ENCODE data around the gene FLRT1. TPM values are rescaled to one million over a fixed set of nuclear protein-coding genes. Genes with fewer than 3 reads are reported as not detected.

FLRT1 gene
- polyA plus RNA-seq, 2 of the 4 experiments (the other 2 are of a cell fraction) = 0.10 to 0.31 TPM

- 85% methylated on average over 7 of the region's 13 CpGs for WGBS (ENCODE audit: missing lambda C conversion rate)
- H3K4me1 ChIP-seq = peaks cover 8% of the 10 kb centered on the region; the same call in 2 of the 3 replicates
- ChIA-PET POLR2A (no interaction called here), CTCF (interaction anchor here (0.6 to 2.1 kb wide), 2 partner anchors 96 to 214 kb away, joined by 4 to 6 read pairs; no protein-coding TSS in a partner anchor)
- TF ChIP-seq SREBF2 (IDR thresholded peaks at IDR 0.05) (no peak), FOSB (CRISPR knock-in tag; IDR thresholded peaks at IDR 0.05) (no peak), HEYL (CRISPR knock-in tag; IDR thresholded peaks at IDR 0.05) (no peak), HDAC2 (IDR thresholded peaks at IDR 0.05) (no peak), BCL3 (IDR thresholded peaks at IDR 0.05) (no peak), RCOR1 (IDR thresholded peaks at IDR 0.05; ENCODE audit: low read depth, low read length) (no peak), RAD21 (conservative IDR thresholded peaks at IDR 0.05 in 1 of 2, IDR thresholded peaks at IDR 0.05 in 1 of 2) (no peak), RARB (CRISPR knock-in tag; IDR thresholded peaks at IDR 0.05) (no peak), PHF8 (IDR thresholded peaks at IDR 0.05; ENCODE audit: borderline replicate concordance, low read depth) (no peak), JUNB (IDR thresholded peaks at IDR 0.05) (no peak), CBX8 (IDR thresholded peaks at IDR 0.05) (no peak), HOXB5 (CRISPR knock-in tag; IDR thresholded peaks at IDR 0.05) (no peak), FOSL2 (IDR thresholded peaks at IDR 0.05) (no peak), FOSL2 (CRISPR knock-in tag; IDR thresholded peaks at IDR 0.05) (no peak), GATA3 (IDR thresholded peaks at IDR 0.05; ENCODE audit: borderline replicate concordance) (no peak), RFX5 (IDR thresholded peaks at IDR 0.05) (no peak), NFE2L2 (conservative IDR thresholded peaks at IDR 0.05; ENCODE audit: low read length) (no peak), CHD2 (IDR thresholded peaks at IDR 0.05; ENCODE audit: low read length, partially characterized antibody) (no peak), EHF (CRISPR knock-in tag; IDR thresholded peaks at IDR 0.05) (no peak)
- TF ChIP-seq, protein P1, sequence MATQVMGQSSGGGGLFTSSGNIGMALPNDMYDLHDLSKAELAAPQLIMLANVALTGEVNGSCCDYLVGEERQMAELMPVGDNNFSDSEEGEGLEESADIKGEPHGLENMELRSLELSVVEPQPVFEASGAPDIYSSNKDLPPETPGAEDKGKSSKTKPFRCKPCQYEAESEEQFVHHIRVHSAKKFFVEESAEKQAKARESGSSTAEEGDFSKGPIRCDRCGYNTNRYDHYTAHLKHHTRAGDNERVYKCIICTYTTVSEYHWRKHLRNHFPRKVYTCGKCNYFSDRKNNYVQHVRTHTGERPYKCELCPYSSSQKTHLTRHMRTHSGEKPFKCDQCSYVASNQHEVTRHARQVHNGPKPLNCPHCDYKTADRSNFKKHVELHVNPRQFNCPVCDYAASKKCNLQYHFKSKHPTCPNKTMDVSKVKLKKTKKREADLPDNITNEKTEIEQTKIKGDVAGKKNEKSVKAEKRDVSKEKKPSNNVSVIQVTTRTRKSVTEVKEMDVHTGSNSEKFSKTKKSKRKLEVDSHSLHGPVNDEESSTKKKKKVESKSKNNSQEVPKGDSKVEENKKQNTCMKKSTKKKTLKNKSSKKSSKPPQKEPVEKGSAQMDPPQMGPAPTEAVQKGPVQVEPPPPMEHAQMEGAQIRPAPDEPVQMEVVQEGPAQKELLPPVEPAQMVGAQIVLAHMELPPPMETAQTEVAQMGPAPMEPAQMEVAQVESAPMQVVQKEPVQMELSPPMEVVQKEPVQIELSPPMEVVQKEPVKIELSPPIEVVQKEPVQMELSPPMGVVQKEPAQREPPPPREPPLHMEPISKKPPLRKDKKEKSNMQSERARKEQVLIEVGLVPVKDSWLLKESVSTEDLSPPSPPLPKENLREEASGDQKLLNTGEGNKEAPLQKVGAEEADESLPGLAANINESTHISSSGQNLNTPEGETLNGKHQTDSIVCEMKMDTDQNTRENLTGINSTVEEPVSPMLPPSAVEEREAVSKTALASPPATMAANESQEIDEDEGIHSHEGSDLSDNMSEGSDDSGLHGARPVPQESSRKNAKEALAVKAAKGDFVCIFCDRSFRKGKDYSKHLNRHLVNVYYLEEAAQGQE (IDR thresholded peaks at IDR 0.05) = no peak
- no peak for DNase-seq (ENCODE audit: low read depth in 1 of 2, low spot score in 1 of 2)
- ATAC-seq = no peak
- H3K4me2 ChIP-seq = no peak overlapping the region
- FAIRE-seq = no peak
- H3K4me3 ChIP-seq = no peak overlapping the region
- no peaks in the 10 kb centered on the region for H3K9me3 ChIP-seq
- no peak overlapping the region for H3K27ac ChIP-seq
These were observed 21.1 kb downstream of the FLRT1 start for GRCh38 chr11:64056861-64057260.

DNA sequence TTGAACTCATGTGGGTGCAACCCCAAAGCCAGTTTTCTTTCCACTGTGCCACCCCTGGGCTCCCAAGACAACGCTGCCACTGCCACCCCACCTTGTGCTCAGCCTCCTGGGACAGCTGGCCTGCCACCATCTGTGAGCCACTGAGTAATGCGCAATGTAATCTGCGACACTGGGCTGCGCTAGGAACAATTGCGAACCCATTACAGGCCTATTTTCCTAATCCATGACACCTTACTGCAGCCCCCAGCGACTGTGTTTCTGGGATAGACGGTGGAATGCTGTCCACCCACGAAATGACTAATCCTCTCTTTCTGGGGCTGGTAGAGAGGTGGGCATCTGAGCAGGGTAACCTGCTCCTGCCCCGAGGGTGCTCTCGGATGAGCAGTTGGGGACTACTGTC is 22.2 kb downstream of the FLRT1 start:
- CTCF ChIA-PET = interaction anchor here (0.7 kb wide), 1 partner anchor 10 kb away, joined by 3 read pairs; no protein-coding TSS in a partner anchor
- DNase-seq (ENCODE audit: low read depth in 1 of 2, low spot score in 1 of 2) (no peak), FAIRE-seq (no peak), ATAC-seq (no peak)
- WGBS (ENCODE audit: missing lambda C conversion rate) = 92% methylated on average over 10 of the region's 10 CpGs
- no peaks in the 10 kb centered on the region for H3K9me3 ChIP-seq
- H3K27ac ChIP-seq = no peak overlapping the region
- POLR2A ChIA-PET = no interaction called here
- H3K4me3 ChIP-seq = no peak overlapping the region
- H3K4me2 ChIP-seq = no peak overlapping the region
- TF ChIP-seq KDM1A (IDR thresholded peaks at IDR 0.05; ENCODE audit: low read depth) (no peak), TFCP2L1 (CRISPR knock-in tag; IDR thresholded peaks at IDR 0.05) (no peak), MAFK (IDR thresholded peaks at IDR 0.05; ENCODE audit: partially characterized antibody) (no peak), JUN (IDR thresholded peaks at IDR 0.05) (no peak), CEBPB (IDR thresholded peaks at IDR 0.05) (no peak), RAD21 (conservative IDR thresholded peaks at IDR 0.05 in 1 of 2, IDR thresholded peaks at IDR 0.05 in 1 of 2) (no peak), MAX (IDR thresholded peaks at IDR 0.05) (no peak), FOSB (CRISPR knock-in tag; IDR thresholded peaks at IDR 0.05) (no peak), CHD2 (IDR thresholded peaks at IDR 0.05; ENCODE audit: low read length, partially characterized antibody) (no peak), GATA3 (IDR thresholded peaks at IDR 0.05; ENCODE audit: borderline replicate concordance) (no peak), TP53 (CRISPR knock-in tag; IDR thresholded peaks at IDR 0.05) (no peak), HDAC2 (IDR thresholded peaks at IDR 0.05) (no peak), HOXB13 (CRISPR knock-in tag; IDR thresholded peaks at IDR 0.05; ENCODE audit: low read depth) (no peak), HOXA7 (CRISPR knock-in tag; IDR thresholded peaks at IDR 0.05) (no peak), RARB (CRISPR knock-in tag; IDR thresholded peaks at IDR 0.05) (no peak), KDM5A (IDR thresholded peaks at IDR 0.05) (no peak)
- TF ChIP-seq, protein P2, sequence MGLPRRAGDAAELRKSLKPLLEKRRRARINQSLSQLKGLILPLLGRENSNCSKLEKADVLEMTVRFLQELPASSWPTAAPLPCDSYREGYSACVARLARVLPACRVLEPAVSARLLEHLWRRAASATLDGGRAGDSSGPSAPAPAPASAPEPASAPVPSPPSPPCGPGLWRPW (IDR thresholded peaks at IDR 0.05) = no peak
- TF ChIP-seq, protein P1 (IDR thresholded peaks at IDR 0.05) = no peak
- peaks cover 8% of the 10 kb centered on the region; the same call in 2 of the 3 replicates for H3K4me1 ChIP-seq

All from A549 (cell line).